HG03520 (cell line): ENCODE results near the gene PLCG1.
A peak's percentile ranks its signal among the peaks of the same experiment; 100 is the strongest.

ENCODE experiments used
- ATAC-seq: cut with Tn5 transposase; IDR thresholded peaks from one replicate; pipeline ENCODE4 v1.9.1; 2021; ENCODE audit warnings: mild to moderate bottlenecking, moderate library complexity; ENCODE audit not compliant: unreplicated experiment

Gene PLCG1

DNA sequence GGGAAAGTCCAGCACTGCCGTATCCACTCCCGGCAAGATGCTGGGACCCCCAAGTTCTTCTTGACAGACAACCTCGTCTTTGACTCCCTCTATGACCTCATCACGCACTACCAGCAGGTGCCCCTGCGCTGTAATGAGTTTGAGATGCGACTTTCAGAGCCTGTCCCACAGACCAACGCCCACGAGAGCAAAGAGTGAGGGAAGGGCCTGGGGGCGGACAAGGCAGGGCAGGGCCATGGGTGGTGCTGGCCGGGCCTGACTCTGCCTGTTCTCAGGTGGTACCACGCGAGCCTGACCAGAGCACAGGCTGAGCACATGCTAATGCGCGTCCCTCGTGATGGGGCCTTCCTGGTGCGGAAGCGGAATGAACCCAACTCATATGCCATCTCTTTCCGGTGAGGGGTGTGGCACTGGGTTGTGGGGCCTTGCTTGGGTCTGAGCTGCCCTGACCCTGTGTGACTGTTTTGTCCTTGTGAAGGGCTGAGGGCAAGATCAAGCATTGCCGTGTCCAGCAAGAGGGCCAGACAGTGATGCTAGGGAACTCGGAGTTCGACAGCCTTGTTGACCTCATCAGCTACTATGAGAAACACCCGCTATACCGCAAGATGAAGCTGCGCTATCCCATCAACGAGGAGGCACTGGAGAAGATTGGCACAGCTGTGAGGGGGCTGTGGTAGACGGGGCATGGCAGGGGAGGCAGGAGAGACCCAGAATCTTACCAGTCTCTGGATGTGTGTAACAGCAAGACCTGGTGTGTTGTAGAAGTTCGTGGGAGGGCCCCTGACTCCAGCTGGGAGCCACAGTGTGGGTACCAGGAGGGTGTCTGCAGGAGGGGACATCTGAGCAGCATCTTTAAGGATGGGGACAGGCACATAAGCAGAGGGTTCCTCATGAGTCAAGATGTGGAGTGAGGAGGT, 29.1 kb downstream of the PLCG1 start:
- no peak for ATAC-seq

DNA sequence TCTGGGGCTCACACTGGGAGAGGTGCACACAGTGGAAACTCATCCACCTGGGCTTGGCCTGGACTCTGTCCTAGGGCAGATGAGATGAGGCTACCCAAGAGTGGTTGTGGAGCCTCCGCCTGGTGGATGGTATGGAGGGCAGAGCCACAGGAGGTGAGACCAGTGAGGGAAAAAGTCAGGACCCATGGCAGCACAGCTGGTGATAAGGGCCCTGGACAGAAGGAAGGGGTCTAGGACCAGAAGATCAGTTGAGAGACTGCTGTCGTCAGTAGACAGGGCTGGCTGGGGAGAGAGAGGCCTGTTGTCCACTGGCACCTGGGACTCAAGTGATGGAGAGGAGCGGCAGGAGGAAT, 29.8 kb downstream of the PLCG1 start:
- no peak for ATAC-seq

DNA sequence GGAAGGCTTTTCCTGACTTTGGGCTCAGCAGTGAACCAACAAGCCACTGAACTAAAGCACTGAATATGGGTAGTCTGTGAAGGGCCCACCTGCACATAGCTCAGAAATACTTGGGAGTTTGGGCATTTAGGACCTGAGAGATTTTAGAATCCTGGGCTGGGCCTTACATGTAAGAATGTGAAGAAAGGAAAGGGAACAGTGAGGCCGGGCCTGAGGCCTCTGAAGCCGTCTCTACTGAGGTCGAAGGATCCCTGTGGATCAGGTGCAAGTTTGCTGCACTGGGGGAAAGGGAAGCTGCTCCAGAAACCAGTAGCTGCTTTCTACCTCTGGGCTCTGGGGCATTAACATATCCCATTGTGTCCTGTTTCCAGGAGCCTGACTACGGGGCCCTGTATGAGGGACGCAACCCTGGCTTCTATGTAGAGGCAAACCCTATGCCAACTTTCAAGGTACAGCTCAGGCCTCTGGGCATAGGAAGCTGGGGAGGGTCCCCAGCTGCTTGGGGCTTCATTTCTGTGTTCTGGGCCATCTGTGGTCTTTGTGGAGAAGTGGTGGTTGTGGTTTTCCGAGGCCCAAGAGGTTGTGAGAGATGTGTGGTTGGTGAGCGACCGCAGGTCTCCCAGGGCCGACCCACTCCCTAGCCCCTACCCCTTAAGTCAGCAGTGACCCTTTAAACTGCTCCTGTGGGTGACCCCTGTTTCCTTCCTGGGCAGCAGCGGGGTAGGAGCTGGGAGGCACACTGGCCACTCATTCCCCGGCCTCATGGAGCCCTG, 30.3 kb downstream of the PLCG1 start:
- ATAC-seq = no peak

DNA sequence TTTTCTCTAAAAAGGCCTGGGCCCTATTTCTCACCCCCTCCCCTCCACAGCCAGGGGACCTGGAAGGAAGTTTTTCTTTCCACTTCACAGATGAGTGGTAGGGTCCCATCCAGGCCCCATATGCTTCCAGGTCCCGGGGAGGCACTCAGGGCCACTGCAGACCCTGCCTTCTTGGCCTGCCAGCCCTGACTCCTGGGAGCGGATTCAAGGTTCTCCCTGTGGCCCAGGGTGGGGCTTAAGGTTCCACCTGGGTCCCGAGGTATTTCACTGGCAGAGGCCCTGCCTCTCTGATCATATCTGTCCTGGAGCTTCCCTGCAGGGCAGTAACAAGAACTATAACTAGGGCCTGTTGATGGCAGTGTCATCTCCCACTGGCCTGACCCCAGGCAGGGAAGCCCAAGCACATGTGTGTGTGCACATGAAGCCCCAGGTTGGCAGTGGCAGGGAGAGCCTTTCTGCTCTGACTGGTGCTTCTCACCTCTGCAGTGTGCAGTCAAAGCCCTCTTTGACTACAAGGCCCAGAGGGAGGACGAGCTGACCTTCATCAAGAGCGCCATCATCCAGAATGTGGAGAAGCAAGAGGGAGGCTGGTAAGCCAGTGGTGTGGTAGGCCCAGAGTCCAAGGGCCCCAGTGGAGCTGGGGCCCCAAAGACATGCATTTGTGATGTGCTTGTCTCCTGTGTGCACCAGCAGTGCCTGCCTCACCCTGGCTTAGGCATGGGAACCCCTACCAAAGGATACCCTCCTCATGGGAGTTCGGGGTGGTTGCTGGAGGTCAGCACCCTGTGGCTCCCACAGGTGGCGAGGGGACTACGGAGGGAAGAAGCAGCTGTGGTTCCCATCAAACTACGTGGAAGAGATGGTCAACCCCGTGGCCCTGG, 31.2 kb downstream of the PLCG1 start:
- no peak for ATAC-seq

DNA sequence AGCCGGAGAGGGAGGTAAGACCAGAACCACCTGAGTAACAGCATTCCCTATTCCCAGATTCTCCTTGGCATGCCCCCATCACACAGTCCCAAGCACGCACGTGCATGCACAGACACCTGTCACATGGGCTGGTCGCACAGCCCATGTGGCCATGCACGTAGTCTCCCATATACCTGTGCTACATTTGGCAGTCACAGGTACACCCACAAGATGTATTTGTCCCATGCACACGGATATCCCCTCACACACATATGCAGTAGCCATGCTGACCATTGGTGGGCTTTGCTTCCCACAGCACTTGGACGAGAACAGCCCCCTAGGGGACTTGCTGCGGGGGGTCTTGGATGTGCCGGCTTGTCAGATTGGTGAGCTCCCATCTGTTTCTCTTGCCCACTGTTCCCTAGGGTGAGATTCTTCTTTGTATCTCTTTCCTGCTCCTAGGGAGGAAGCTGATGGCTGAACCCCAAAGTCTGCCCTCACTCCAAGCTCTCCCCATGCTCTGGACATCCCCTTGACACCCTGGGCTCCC, 31.9 kb downstream of the PLCG1 start:
- ATAC-seq = no peak

DNA sequence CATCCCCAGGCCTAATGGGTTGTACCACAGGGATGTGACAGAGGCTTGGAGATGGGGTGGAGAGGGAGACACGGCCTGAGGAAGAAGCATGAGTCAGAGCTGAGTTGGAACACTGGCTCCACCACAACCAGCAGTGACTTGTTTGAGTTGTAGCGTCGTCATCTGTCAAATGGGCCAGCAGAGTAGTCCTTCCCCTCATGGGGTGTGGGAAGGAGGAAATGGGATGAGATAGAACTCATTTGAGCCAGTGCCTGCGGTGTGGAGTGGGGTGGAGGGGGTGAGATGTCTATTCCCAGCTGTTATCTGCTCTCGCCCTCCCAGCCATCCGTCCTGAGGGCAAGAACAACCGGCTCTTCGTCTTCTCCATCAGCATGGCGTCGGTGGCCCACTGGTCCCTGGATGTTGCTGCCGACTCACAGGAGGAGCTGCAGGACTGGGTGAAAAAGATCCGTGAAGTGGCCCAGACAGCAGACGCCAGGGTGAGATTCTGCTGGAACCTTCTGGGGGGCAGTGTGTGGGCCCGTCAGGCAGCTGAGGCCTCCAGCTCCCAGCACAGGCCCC, 32.5 kb downstream of the PLCG1 start:
- no peak for ATAC-seq

DNA sequence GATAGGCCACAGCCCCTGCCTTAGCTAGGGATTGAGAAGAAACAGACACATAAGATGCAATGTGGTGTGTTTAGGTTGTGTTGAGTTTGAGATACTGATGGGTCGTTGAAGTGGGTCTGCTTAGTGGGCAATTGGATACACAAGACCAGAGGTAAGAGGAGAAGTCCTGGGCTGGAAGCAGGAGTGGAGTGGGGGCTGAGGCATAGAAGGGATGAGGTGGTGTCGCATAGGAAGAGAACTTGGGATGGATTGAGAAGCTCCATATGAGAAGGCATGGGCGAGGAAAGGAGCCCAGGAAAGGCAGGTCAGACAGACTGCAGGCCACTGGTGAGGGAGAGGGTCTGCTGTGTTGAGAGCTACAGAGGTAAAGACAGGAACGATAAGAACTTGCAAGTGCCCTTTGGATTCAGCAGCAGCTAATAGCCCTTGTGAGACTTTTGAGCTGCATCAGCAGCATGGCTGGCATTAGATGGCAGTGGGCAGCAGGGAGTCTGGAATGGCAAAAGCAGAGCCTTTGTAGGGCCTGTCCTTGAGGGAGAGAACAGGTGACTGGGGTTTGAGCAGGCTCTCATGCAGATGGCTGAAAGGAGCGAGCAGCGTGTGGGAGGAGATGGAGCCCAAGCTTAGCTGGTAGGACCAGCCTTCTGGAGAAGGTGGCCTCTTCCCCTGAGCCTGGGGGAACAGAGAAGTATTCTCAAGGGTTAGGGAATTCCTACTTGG, 33.2 kb downstream of the PLCG1 start:
- ATAC-seq = no peak

DNA sequence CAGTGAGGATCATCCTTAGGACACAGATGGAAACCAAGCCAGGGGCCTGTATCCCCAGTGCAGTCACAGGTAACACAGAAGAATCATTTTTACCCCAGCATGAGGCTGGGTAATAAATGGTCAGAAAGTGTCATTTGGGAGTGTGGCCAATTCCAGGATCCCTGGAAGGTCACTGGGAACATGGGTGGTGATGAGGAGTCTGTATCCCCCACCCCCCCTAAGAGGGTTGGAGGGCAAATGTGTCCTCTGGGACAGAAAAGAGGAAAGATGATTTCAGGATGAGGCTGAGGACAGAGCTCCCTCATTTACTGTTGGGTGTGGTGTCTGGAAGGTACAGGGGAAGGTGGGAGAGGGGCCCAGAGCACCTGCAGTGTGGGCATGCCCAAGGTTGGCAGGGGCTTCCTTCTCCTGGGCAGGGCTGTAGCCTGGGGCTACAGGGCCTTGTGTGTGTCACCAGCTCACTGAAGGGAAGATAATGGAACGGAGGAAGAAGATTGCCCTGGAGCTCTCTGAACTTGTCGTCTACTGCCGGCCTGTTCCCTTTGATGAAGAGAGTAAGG, 34.5 kb downstream of the PLCG1 start:
- no peak for ATAC-seq

DNA sequence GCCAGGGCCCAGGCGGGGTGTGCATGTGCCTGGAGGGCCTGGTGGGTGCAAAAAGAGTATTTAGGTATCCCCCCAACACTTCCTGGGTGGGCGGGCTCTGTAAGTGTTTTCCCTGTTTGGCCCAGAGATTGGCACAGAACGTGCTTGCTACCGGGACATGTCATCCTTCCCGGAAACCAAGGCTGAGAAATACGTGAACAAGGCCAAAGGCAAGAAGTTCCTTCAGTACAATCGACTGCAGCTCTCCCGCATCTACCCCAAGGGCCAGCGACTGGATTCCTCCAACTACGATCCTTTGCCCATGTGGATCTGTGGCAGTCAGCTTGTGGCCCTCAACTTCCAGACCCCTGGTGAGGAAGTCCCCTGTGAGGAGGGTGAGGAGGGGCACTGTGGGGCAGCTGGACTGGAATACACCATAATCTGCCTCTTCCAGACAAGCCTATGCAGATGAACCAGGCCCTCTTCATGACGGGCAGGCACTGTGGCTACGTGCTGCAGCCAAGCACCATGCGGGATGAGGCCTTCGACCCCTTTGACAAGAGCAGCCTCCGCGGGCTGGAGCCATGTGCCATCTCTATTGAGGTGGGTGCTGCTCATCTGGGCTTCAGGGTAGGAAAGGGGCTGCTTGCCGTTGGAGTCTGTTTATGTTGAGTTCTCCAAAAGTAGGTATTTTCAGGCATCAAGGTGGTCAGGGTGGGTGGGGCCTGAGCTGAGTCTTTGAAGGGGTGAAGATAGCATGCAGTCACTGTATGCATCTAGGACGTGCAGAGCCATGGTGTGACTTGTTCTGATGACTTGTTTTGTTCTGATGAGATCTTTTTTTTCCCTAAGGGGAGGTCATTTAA, 35.2 kb downstream of the PLCG1 start:
- no peak for ATAC-seq

DNA sequence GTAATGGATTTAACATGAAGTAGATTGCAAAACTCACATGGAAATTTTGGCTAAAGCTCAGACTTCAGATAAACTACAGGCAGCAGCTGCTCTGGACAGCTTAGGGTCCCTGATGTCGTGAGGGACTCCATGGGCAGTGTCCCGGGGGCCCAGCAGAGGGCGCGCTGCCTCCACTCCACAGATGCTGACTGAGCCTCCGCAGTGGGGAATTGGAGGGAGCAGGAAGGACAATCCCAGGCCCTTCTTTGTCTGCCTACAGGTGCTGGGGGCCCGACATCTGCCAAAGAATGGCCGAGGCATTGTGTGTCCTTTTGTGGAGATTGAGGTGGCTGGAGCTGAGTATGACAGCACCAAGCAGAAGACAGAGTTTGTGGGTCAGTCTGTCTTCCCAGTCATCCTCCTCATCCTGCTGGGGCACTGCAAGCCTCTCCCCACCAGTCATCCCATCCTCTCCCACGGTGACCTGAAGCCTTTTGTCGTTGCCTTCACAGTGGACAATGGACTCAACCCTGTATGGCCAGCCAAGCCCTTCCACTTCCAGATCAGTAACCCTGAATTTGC, 35.9 kb downstream of the PLCG1 start:
- ATAC-seq = peak; percentile 44

DNA sequence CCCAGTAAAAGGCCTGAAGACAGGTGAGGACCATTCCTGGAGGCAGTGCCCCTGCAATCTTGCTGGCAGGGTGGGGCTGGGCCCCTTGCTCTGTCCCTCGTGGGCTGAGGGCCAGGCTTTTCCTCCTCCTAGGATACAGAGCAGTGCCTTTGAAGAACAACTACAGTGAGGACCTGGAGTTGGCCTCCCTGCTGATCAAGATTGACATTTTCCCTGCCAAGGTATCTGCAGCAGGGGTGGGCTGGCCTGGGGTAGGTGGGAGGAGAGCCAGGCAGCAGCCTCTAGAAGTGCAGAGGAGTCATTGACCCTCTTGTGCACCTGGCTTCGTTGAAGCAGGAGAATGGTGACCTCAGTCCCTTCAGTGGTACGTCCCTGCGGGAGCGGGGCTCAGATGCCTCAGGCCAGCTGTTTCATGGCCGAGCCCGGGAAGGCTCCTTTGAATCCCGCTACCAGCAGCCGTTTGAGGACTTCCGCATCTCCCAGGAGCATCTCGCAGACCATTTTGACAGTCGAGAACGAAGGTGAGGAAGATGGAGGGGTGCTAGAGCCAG, 36.5 kb downstream of the PLCG1 start:
- no peak for ATAC-seq

DNA sequence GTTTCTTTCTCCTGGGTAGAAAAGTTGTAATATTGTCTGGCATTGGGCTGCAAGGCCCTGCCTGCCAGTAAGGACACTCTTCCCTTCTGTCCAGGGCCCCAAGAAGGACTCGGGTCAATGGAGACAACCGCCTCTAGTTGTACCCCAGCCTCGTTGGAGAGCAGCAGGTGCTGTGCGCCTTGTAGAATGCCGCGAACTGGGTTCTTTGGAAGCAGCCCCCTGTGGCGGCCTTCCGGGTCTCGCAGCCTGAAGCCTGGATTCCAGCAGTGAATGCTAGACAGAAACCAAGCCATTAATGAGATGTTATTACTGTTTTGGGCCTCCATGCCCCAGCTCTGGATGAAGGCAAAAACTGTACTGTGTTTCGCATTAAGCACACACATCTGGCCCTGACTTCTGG, 37.0 kb downstream of the PLCG1 start:
- ATAC-seq = no peak

DNA sequence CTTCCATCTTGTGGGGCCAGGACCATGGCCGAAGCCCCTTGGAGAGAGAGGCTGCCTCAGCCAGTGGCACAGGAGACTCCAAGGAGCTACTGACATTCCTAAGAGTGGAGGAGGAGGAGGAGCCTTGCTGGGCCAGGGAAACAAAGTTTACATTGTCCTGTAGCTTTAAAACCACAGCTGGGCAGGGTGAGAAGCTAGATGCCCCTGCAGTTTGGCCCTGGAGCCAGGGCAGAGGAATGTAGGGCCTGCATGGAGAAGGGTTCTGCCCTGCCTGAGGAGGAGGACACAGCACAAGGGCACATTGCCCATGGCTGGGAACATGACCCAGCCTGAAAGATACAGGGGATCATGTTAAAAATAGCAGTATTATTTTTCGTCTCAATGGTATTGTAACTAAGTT, 37.4 kb downstream of the PLCG1 start:
- no peak for ATAC-seq

DNA sequence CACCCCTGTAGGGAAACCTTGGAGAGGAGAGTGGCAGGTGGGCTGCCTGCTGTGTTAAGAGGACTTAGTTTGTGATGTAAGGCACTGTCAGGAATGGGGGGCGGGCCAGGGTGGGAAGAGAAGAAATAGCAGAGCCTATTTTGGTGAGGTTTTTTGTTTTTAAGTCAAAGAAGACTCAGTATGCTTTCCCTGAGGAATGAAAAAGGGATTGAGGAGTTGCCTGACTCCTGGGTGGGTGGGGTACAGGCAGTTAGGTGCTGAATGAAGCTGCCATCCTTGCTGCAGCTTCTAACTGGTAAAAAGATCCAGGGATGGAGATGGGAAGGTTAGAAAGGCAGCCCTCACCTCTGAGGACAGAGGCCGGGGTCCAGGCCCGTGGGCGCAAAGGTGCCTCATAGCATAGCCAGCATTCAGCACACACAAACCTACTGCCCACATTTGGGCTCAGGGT, 37.9 kb downstream of the PLCG1 start:
- ATAC-seq = no peak

DNA sequence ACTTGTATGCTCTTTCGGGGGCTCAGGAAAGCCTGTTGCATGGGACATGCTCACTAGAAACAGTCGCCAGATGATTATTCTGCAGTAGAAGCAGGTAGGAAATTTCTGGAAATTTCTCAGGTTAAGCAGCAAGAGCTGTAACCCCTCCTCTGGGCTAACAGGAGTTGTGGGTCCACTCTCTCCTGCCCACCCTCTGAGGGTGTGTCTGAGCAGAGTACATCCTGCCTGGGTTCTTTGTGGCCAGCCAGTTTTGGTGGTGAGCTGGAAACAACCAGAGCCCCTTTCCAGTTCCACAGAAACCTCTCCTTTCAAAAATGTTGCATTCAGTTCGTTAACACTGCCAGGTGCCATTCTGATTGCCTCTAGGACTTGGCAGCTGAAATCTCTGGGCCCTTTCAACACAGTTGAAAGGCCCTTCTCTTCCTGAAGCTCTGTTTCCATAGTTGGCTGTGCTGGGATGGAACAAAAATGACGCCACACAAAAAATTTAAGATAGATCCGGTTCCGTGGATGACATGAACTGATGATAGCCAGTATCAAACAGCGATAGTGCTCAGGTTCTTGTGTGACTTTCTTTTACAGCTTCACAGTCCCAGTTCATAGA, 38.5 kb downstream of the PLCG1 start:
- no peak for ATAC-seq

DNA sequence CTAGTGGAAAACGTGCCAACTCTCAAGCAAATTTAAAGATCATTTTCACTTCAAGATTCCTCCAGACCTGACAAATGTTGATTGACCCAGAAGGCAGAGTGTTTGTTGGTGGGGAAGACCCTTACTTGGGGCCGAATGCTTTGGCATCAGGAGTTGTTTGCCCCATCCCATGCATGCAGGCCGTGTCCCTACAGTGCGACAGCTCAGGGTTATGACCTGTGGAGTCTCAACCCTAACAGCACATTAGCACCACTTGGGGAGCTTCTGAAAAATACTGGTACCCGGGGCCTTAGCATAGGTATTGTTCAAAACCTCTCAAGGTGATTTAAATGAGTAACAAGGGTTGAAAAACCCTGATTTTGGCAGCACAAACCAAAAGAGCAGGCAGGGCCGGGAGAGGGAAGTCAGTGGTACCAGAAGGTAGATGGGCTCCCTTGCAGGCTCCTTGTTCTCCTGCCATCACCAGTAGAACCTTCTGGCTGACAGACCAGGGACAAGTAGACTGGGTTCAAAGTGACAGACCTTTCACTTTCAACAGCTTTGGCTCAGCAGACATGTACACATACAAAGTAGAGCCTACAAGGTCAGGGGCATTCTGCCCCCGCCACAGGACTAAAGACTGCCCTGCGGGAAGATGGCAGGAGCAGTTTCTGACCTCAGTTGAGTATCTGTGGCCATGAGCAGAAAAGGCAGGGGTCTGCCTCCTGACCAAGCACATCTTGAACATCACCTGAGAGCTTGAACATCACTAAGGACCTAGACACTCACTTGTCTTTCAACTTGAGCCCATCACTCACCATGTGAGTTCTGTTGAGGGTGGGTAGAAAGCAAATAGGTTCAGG, 39.6 kb downstream of the PLCG1 start:
- no peak for ATAC-seq

DNA sequence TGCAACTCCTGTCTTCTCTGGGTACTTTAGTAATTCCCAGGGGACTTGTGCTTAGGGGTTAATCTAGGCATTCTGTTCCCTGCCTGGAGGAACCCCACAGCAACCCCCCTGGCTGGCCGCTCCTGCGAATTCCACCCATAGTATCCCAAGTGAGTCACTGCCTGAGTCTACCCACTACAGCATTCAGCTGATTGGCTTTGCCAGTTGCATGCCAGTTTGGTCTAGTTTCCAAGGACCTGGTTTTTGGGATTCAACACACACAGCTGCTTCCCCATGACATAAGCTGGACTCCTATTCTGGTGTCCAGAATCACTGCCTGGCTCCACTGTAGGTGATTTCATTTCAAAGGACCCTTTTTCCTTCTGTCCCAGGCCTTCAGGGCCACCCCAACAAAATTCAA, 40.3 kb downstream of the PLCG1 start:
- ATAC-seq = no peak
